Ascending aorta (tissue), 2 donors: ENCODE results near the gene PRKCB. TPM values are rescaled to one million over a fixed set of nuclear protein-coding genes. Genes with fewer than 3 reads are reported as not detected.

Experiments used
- DNase-seq, 2 donors: peaks; one replicate each; pipeline ENCODE4 v3.0.0-alpha.2; 2019; ENCODE audit warnings: low spot score in 2 of 2
- H3K27ac ChIP-seq, 2 donors: fragments of 200-600 bp; sonication (generic); one replicate each; pipeline ENCODE4 v1.5.1; 2016 to 2017; ENCODE audit warnings: mild to moderate bottlenecking in 1 of 2
- H3K27me3 ChIP-seq: fragments of 200-600 bp; sonication (generic); one replicate; pipeline ENCODE4 v1.5.1; 2017
- H3K36me3 ChIP-seq, 2 donors: fragments of 200-600 bp; sonication (generic); one replicate each; pipeline ENCODE4 v1.5.1; 2016
- H3K4me1 ChIP-seq, 2 donors: fragments of 200-600 bp; sonication (generic); one replicate each; pipeline ENCODE4 v1.5.1; 2016 to 2017; ENCODE audit warnings: mild to moderate bottlenecking in 1 of 2
- H3K4me3 ChIP-seq, 2 donors: fragments of 200-600 bp; sonication (generic); one replicate each; pipeline ENCODE4 v1.5.1; 2016 to 2017; ENCODE audit warnings: mild to moderate bottlenecking in 1 of 2
- H3K9me3 ChIP-seq, 2 donors: fragments of 200-600 bp; sonication (generic); one replicate each; pipeline ENCODE4 v1.5.1; 2016
- CTCF ChIP-seq, 3 experiments: fragments of 200-600 bp in 2 of 3; fragments of 450-650 bp in 1 of 3; sonication (generic) in 2 of 3; IDR thresholded peaks; one replicate each; pipeline ENCODE4 v1.5.1; 2016 to 2019; ENCODE audit warnings: antibody characterized with exemption in 3 of 3, mild to moderate bottlenecking in 1 of 3, moderate library complexity in 1 of 3
- intact Hi-C: fragments of 100-400 bp; cut with DNase I; formaldehyde crosslinking; loops from one replicate; pipeline ENCODE4 v1.15.1; 2023
- total RNA-seq: library from RNA; depleted of rRNA; stranded (reverse); fragments of >200 nt; gene quantifications from one replicate; pipeline ENCODE4 v1.1.0, GENCODE V29; 2016

Gene PRKCB
- total RNA-seq, 1 donor from 2014 or later, result 1.2 TPM

- no peak overlapping the region for H3K4me3 ChIP-seq
- intact Hi-C loops, result loop anchor here (10.0 kb wide), 1 partner anchor 460 kb away; no protein-coding TSS in a partner anchor
- no peak for DNase-seq
- no peak for TF ChIP-seq CTCF (IDR thresholded peaks at IDR 0.05)
- H3K27me3 ChIP-seq, result no peaks in the 10 kb centered on the region
- no peaks in the 10 kb centered on the region for H3K4me1 ChIP-seq
- no peaks in the 10 kb centered on the region for H3K9me3 ChIP-seq
- H3K27ac ChIP-seq, result no peak overlapping the region
- H3K36me3 ChIP-seq, result no peaks in the 10 kb centered on the region
These were observed 208.7 kb downstream of the PRKCB start for GRCh38 chr16:24044467-24044866.

GRCh38 chr16:24045641-24046040, 209.9 kb downstream of the PRKCB start:
- no peak overlapping the region for H3K4me3 ChIP-seq
- no peak for DNase-seq
- H3K27ac ChIP-seq, result no peak overlapping the region
- no peak for TF ChIP-seq CTCF (IDR thresholded peaks at IDR 0.05)
- intact Hi-C loops, result loop anchor here (10.0 kb wide), 1 partner anchor 459 kb away; no protein-coding TSS in a partner anchor
- H3K36me3 ChIP-seq, result no peaks in the 10 kb centered on the region
- H3K9me3 ChIP-seq, result no peaks in the 10 kb centered on the region
- H3K27me3 ChIP-seq, result no peaks in the 10 kb centered on the region
- no peaks in the 10 kb centered on the region for H3K4me1 ChIP-seq

- no peak for DNase-seq
- no peak for TF ChIP-seq CTCF (IDR thresholded peaks at IDR 0.05)
- Histone ChIP-seq H3K27ac (no peak overlapping the region), H3K4me1 (no peaks in the 10 kb centered on the region), H3K27me3 (no peaks in the 10 kb centered on the region), H3K9me3 (no peaks in the 10 kb centered on the region), H3K4me3 (no peak overlapping the region), H3K36me3 (no peaks in the 10 kb centered on the region)
- intact Hi-C loops, result loop anchor here (10.0 kb wide), 1 partner anchor 458 kb away; no protein-coding TSS in a partner anchor
These were observed 210.7 kb downstream of the PRKCB start for GRCh38 chr16:24046442-24046841.

GRCh38 chr16:24049113-24049512, 213.3 kb downstream of the PRKCB start:
- Histone ChIP-seq H3K27ac (no peak overlapping the region), H3K4me1 (no peaks in the 10 kb centered on the region), H3K9me3 (no peaks in the 10 kb centered on the region), H3K4me3 (no peak overlapping the region), H3K27me3 (no peaks in the 10 kb centered on the region), H3K36me3 (no peaks in the 10 kb centered on the region)
- no peak for DNase-seq
- intact Hi-C loops, result loop anchor here (10.0 kb wide), 1 partner anchor 456 kb away; no protein-coding TSS in a partner anchor
- no peak for TF ChIP-seq CTCF (IDR thresholded peaks at IDR 0.05)

- H3K9me3 ChIP-seq, result no peaks in the 10 kb centered on the region
- no peaks in the 10 kb centered on the region for H3K36me3 ChIP-seq
- intact Hi-C loops, result no loop called here
- no peak for TF ChIP-seq CTCF (IDR thresholded peaks at IDR 0.05)
- H3K27ac ChIP-seq, result no peak overlapping the region
- no peaks in the 10 kb centered on the region for H3K27me3 ChIP-seq
- no peak for DNase-seq
- H3K4me1 ChIP-seq, result no peaks in the 10 kb centered on the region
- H3K4me3 ChIP-seq, result no peak overlapping the region
These were observed 215.3 kb downstream of the PRKCB start for GRCh38 chr16:24051125-24051524.
